HepG2 (cell line): Measurements from ENCODE around the gene CLDN19. TPM values are rescaled to one million over a fixed set of nuclear protein-coding genes. Genes with fewer than 3 reads are reported as not detected.

Source experiments
- ADNP ChIP-seq: sonication (generic); formaldehyde crosslinking; IDR thresholded peaks from 2 replicates; pipeline ENCODE4 v1.4.0; 2020; ENCODE audit warnings: missing genetic modification reagents
- HMG20B ChIP-seq: conservative IDR thresholded peaks from 2 replicates; pipeline ENCODE4 v1.6.1; 2016; ENCODE audit warnings: missing genetic modification reagents, missing compliant biosample characterization
- HNF4A ChIP-seq: sonication (generic); formaldehyde crosslinking; IDR thresholded peaks from 2 replicates; pipeline ENCODE4 v1.4.0; 2020; ENCODE audit warnings: missing genetic modification reagents
- NFIB ChIP-seq: sonication (generic); formaldehyde crosslinking; IDR thresholded peaks from 2 replicates; pipeline ENCODE4 v1.9.0; 2021; ENCODE audit warnings: missing genetic modification reagents, mild to moderate bottlenecking, borderline replicate concordance
- NFIC ChIP-seq: IDR thresholded peaks from 2 replicates; pipeline ENCODE4 v1.6.1; 2012; ENCODE audit warnings: mild to moderate bottlenecking, low read length, inconsistent platforms
- PLRG1 ChIP-seq: fragments of 450-650 bp; conservative IDR thresholded peaks from 2 replicates; pipeline ENCODE4 v1.6.1; 2016
- SCMH1 ChIP-seq: sonication (generic); formaldehyde crosslinking; IDR thresholded peaks from 2 replicates; pipeline ENCODE4 v1.9.0; 2021; ENCODE audit warnings: missing genetic modification reagents, mild to moderate bottlenecking, borderline replicate concordance
- SKIL ChIP-seq: sonication (generic); formaldehyde crosslinking; IDR thresholded peaks from 2 replicates; pipeline ENCODE4 v1.8.0; 2022; ENCODE audit warnings: missing genetic modification reagents, mild to moderate bottlenecking, moderate library complexity, borderline replicate concordance
- TCF7L2 ChIP-seq: IDR thresholded peaks from 2 replicates; pipeline ENCODE4 v1.6.1; 2011; ENCODE audit warnings: mild to moderate bottlenecking, low read depth, low read length, moderate library complexity
- THRA ChIP-seq: sonication (generic); formaldehyde crosslinking; IDR thresholded peaks from 2 replicates; pipeline ENCODE4 v1.4.0; 2020; ENCODE audit warnings: missing genetic modification reagents, borderline replicate concordance
- ZBTB14 ChIP-seq: sonication (generic); formaldehyde crosslinking; IDR thresholded peaks from 2 replicates; pipeline ENCODE4 v1.4.0; 2020; ENCODE audit warnings: missing genetic modification reagents
- ZFP1 ChIP-seq: IDR thresholded peaks from 2 replicates; pipeline ENCODE4 v1.6.1; 2016
- ZFP41 ChIP-seq: sonication (generic); formaldehyde crosslinking; IDR thresholded peaks from 2 replicates; pipeline ENCODE4 v1.4.0; 2020; ENCODE audit warnings: mild to moderate bottlenecking, missing genetic modification reagents, borderline replicate concordance
- ZFYVE20 ChIP-seq: sonication (generic); formaldehyde crosslinking; IDR thresholded peaks from 2 replicates; pipeline ENCODE4 v1.8.0; 2023; ENCODE audit warnings: low read depth, mild to moderate bottlenecking, moderate library complexity, missing genetic modification reagents, borderline replicate concordance
- ZGPAT ChIP-seq: IDR thresholded peaks from 2 replicates; pipeline ENCODE4 v1.6.1; 2016; ENCODE audit warnings: mild to moderate bottlenecking
- ZNF124 ChIP-seq: sonication (generic); formaldehyde crosslinking; IDR thresholded peaks from 2 replicates; pipeline ENCODE4 v1.4.0; 2020; ENCODE audit warnings: missing genetic modification reagents
- ZNF530 ChIP-seq: sonication (generic); formaldehyde crosslinking; IDR thresholded peaks from 2 replicates; pipeline ENCODE4 v1.5.0; 2020; ENCODE audit warnings: low read depth, mild to moderate bottlenecking, missing genetic modification reagents
- ZNF574 ChIP-seq: sonication (generic); formaldehyde crosslinking; IDR thresholded peaks from 2 replicates; pipeline ENCODE4 v1.4.0; 2020; ENCODE audit warnings: missing genetic modification reagents
- ZNF678 ChIP-seq: sonication (generic); formaldehyde crosslinking; IDR thresholded peaks from 2 replicates; pipeline ENCODE4 v1.4.0; 2020; ENCODE audit warnings: mild to moderate bottlenecking, missing genetic modification reagents
- polyA plus RNA-seq, 8 experiments: library from polyadenylated mRNA; depleted of rRNA in 3 of 8; stranded (reverse) in 7 of 8; unstranded in 1 of 8; fragments of >200 nt; fragmentation: Illumina TruSeq in 4 of 8; extraction: Trizol in 4 of 8; gene quantifications; 2 replicates each; pipeline versions ENCODE4 v1.2.1 to v1.2.3, GENCODE V29; 2011 to 2016; ENCODE audit warnings: low read depth in 4 of 8, missing spikeins in 1 of 8, mixed read lengths in 1 of 8; ENCODE audit not compliant: insufficient read depth in 1 of 8
- total RNA-seq, 5 experiments: library from RNA; depleted of rRNA; stranded (reverse); fragments of >200 nt; fragmentation: Illumina TruSeq; extraction: Trizol; gene quantifications; 2 replicates each; pipeline ENCODE4 v1.2.3, GENCODE V29; 2016; ENCODE audit warnings: low read depth in 1 of 5

Gene CLDN19
- total and polyA plus RNA-seq, 2 of the 13 experiments (the other 11 are each of a cell fraction or from before 2014, with no cell fraction given), result 5.0 to 7.6 TPM

- TF ChIP-seq ZFP41 (CRISPR knock-in tag) (no peak), ZFP1 (CRISPR knock-in tag) (no peak), ZFYVE20 (no peak), ADNP (CRISPR knock-in tag) (no peak), ZGPAT (CRISPR knock-in tag) (peak; percentile 36; the same call in 1 of the 2 replicates), SKIL (CRISPR knock-in tag) (no peak), ZBTB14 (CRISPR knock-in tag) (no peak), NFIC (no peak), PLRG1 (no peak), ZNF574 (peak; percentile 47), TCF7L2 (no peak), ZNF530 (CRISPR knock-in tag) (no peak), HMG20B (CRISPR knock-in tag) (no peak), HNF4A (CRISPR knock-in tag) (peak; percentile 92), ZNF124 (CRISPR knock-in tag) (peak; percentile 73; the same call in 1 of the 2 replicates), THRA (CRISPR knock-in tag) (no peak), NFIB (CRISPR knock-in tag) (no peak), ZNF678 (CRISPR knock-in tag) (no peak), SCMH1 (no peak)
These were observed at the start of gene CLDN19 (continued) for GRCh38 chr1:42739753-42740700.
